HCT116 (cell line): ENCODE data around the gene MTHFD1L. TPM values are rescaled to one million over a fixed set of nuclear protein-coding genes. Genes with fewer than 3 reads are reported as not detected.

Source experiments
- ATAC-seq: fragments of 200-7000 bp; cut with Tn5 transposase; 2 replicates; pipeline ENCODE4 v1.9.1; 2020; ENCODE audit warnings: mild to moderate bottlenecking, moderate library complexity
- BruUV-seq: library from RNA; stranded (reverse); fragments of 400-500 nt; replicated peaks from 2 replicates; lab custom pipeline; 2021; lab: Mats Ljungman, UMichigan
- CTCF ChIA-PET: fragments of 300-600 bp; sonication (Branson Sonifier 250); formaldehyde crosslinking; loops from one replicate; lab custom pipeline; 2021; ENCODE audit warnings: antibody characterized with exemption; lab: Charles Lee
- POLR2A ChIA-PET: fragments of 300-600, 350-600 bp; sonication (Branson Sonifier 250); formaldehyde crosslinking; loops from one replicate; lab custom pipeline; 2021; ENCODE audit warnings: antibody characterized with exemption; lab: Charles Lee
- RAD21 ChIA-PET, 2 experiments: fragments of 300-600 bp; sonication (Branson Sonifier 250); formaldehyde crosslinking; loops; one replicate each; lab custom pipeline; 2023; ENCODE audit warnings: low total read pairs in 2 of 2; ENCODE audit not compliant: uncharacterized antibody in 2 of 2, unreplicated experiment in 2 of 2, low non-redundant PET in 1 of 2; lab: Charles Lee
- DNase-seq: peaks from one replicate; pipeline ENCODE4 v3.0.0-alpha.2; 2010; ENCODE audit warnings: low read depth, low spot score
- H2AFZ ChIP-seq: fragments of 200-600 bp; shearing (Covaris generic), sonication (generic); 2 replicates; pipeline ENCODE4 v1.6.1; 2017; ENCODE audit warnings: low read depth, mixed run types, mixed read lengths, antibody characterized with exemption, low read length; ENCODE audit not compliant: poor library complexity, severe bottlenecking
- H3K27ac ChIP-seq: 2 replicates; pipeline ENCODE4 v1.5.1; 2012; ENCODE audit warnings: low read depth, low read length
- H3K27me3 ChIP-seq: fragments of 200-600 bp; sonication (generic); 2 replicates; pipeline ENCODE4 v1.6.1; 2016; ENCODE audit warnings: mixed run types, low read length, mixed read lengths; ENCODE audit not compliant: insufficient read depth
- H3K36me3 ChIP-seq, 2 experiments: fragments of 200-500 bp in 1 of 2; fragments of 200-600 bp in 1 of 2; sonication (Bioruptor generic) in 1 of 2; sonication (generic) in 1 of 2; 2 replicates each; pipeline versions ENCODE4 v1.5.1 to v1.6.1; 2014 to 2016; ENCODE audit warnings: low read length in 2 of 2, inconsistent platforms in 1 of 2, mixed read lengths in 1 of 2, mixed run types in 1 of 2; ENCODE audit not compliant: insufficient read depth in 2 of 2, control insufficient read depth in 1 of 2
- H3K4me1 ChIP-seq, 2 experiments: fragments of 200-600 bp in 1 of 2; sonication (generic) in 1 of 2; 2 replicates each; pipeline versions ENCODE4 v1.5.1 to v1.6.1; 2012 to 2017; ENCODE audit warnings: low read length in 2 of 2, inconsistent platforms in 1 of 2, mild to moderate bottlenecking in 1 of 2, mixed read lengths in 1 of 2, mixed run types in 1 of 2, moderate library complexity in 1 of 2; ENCODE audit not compliant: insufficient read depth in 2 of 2, control insufficient read depth in 1 of 2
- H3K4me2 ChIP-seq: fragments of 200-600 bp; sonication (generic); 2 replicates; pipeline ENCODE4 v1.6.1; 2017; ENCODE audit warnings: mixed run types, low read length, mixed read lengths
- H3K4me3 ChIP-seq, 2 experiments: fragments of 200-600 bp in 1 of 2; sonication (generic) in 1 of 2; replicated peaks in 1 of 2; 2 replicates each; pipeline ENCODE4 v1.5.1; 2011 to 2016; ENCODE audit warnings: low read length in 2 of 2, control low read depth in 1 of 2, low read depth in 1 of 2, mild to moderate bottlenecking in 1 of 2, mixed read lengths in 1 of 2, mixed run types in 1 of 2
- H3K79me2 ChIP-seq: fragments of 200-600 bp; sonication (generic); 2 replicates; pipeline ENCODE4 v1.6.1; 2017; ENCODE audit warnings: mild to moderate bottlenecking, mixed run types, low read length, moderate library complexity, mixed read lengths; ENCODE audit not compliant: insufficient read depth
- H3K9ac ChIP-seq: fragments of 200-600 bp; sonication (generic); 2 replicates; pipeline ENCODE4 v1.6.1; 2016; ENCODE audit warnings: low read length, mixed read lengths
- H3K9me2 ChIP-seq: fragments of 200-600 bp; sonication (generic), shearing (Covaris generic); 2 replicates; pipeline ENCODE4 v1.6.1; 2017; ENCODE audit warnings: mixed run types, mild to moderate bottlenecking, moderate library complexity; ENCODE audit not compliant: insufficient read depth
- H3K9me3 ChIP-seq, 2 experiments: fragments of 200-500 bp in 1 of 2; fragments of 200-600 bp in 1 of 2; sonication (Bioruptor generic) in 1 of 2; sonication (generic) in 1 of 2; 2 replicates each; pipeline ENCODE4 v1.6.1; 2014 to 2017; ENCODE audit warnings: low read length in 2 of 2, mixed read lengths in 2 of 2, inconsistent platforms in 1 of 2, low read depth in 1 of 2, mild to moderate bottlenecking in 1 of 2, mixed run types in 1 of 2, moderate library complexity in 1 of 2; ENCODE audit not compliant: control insufficient read depth in 1 of 2, insufficient read depth in 1 of 2
- H4K20me1 ChIP-seq: fragments of 200-600 bp; sonication (generic), shearing (Covaris generic); 2 replicates; pipeline ENCODE4 v1.6.1; 2017; ENCODE audit warnings: mixed run types, mild to moderate bottlenecking, moderate library complexity; ENCODE audit not compliant: insufficient read depth
- CBX3 ChIP-seq: IDR thresholded peaks from 2 replicates; pipeline ENCODE4 v1.6.1; 2012; ENCODE audit warnings: low read depth
- ELF1 ChIP-seq: IDR thresholded peaks from 2 replicates; pipeline ENCODE4 v1.6.1; 2012; ENCODE audit warnings: low read depth, borderline replicate concordance
- EZH2 ChIP-seq: fragments of 200-600 bp; sonication (generic); IDR thresholded peaks from 2 replicates; pipeline ENCODE4 v1.6.1; 2017; ENCODE audit warnings: antibody characterized with exemption, mixed run types
- FOSL1 ChIP-seq: IDR thresholded peaks from 2 replicates; pipeline ENCODE4 v1.6.1; 2012; ENCODE audit warnings: low read depth
- MAX ChIP-seq: IDR thresholded peaks from 2 replicates; pipeline ENCODE4 v1.6.1; 2012
- POLR2AphosphoS5 ChIP-seq: IDR thresholded peaks from 2 replicates; pipeline ENCODE4 v1.6.1; 2011; ENCODE audit warnings: mild to moderate bottlenecking, low read depth, low read length, moderate library complexity
- RAD21 ChIP-seq: IDR thresholded peaks from 2 replicates; pipeline ENCODE4 v1.6.1; 2012; ENCODE audit warnings: low read depth, mild to moderate bottlenecking
- intact Hi-C: fragments of 100-400 bp; cut with micrococcal nuclease; formaldehyde crosslinking; loops from 2 replicates; pipeline ENCODE4 v1.10.0; 2022
- total RNA-seq: library from RNA; stranded (reverse); gene quantifications from one replicate; pipeline ENCODE4 v1.2.1, GENCODE V29; 2021; ENCODE audit not compliant: unreplicated experiment
- TF ChIP-seq, protein P1 (sequence below), 3 experiments: fragments of 200-600 bp in 1 of 3; sonication (generic) in 1 of 3; IDR thresholded peaks in 2 of 3; conservative IDR thresholded peaks in 1 of 3; 2 replicates each; pipeline ENCODE4 v1.5.1; 2012 to 2017; ENCODE audit warnings: low read depth in 2 of 3, low read length in 2 of 3, antibody characterized with exemption in 1 of 3, borderline replicate concordance in 1 of 3, control low read depth in 1 of 3, mild to moderate bottlenecking in 1 of 3, mixed read lengths in 1 of 3, mixed run types in 1 of 3, moderate library complexity in 1 of 3; ENCODE audit not compliant: insufficient read depth in 1 of 3

MTHFD1L gene
- total RNA-seq, 1 experiment from 2014 or later, result 127 TPM

GRCh38 chr6:150891888-150892485 lies 26.5 kb downstream of the MTHFD1L start:
- Histone ChIP-seq H3K9me2 (no peaks in the 10 kb centered on the region), H3K9ac (no peak overlapping the region), H3K27ac (no peak overlapping the region), H3K4me3 (no peak overlapping the region), H4K20me1 (no peaks in the 10 kb centered on the region), H3K4me1 (peaks cover 14 to 39% of the 10 kb centered on the region in 2 experiments; a peak in 3 of 4 replicates), H3K4me2 (no peak overlapping the region), H3K27me3 (no peaks in the 10 kb centered on the region), H3K79me2 (peaks cover 48% of the 10 kb centered on the region), H2AFZ (no peak overlapping the region), H3K36me3 (peaks cover 16 to 52% of the 10 kb centered on the region in 2 experiments), H3K9me3 (no peaks in the 10 kb centered on the region)
- ChIA-PET POLR2A (interaction anchor here (1.0 to 2.2 kb wide), 2 partner anchors 433 to 443 kb away, joined by 3 to 9 read pairs; no protein-coding TSS in a partner anchor), RAD21 (interaction anchor here (0.7 to 1.7 kb wide), 6 partner anchors 74 to 443 kb away, joined by 4 to 9 read pairs (median 6); no protein-coding TSS in a partner anchor), CTCF (interaction anchor here (0.6 to 2.0 kb wide), 22 partner anchors 10 to 773 kb away, joined by 3 to 33 read pairs (median 5); partner anchors contain the start of gene MTHFD1L)
- DNase-seq (peak; percentile 64), ATAC-seq (peak; percentile 77)
- TF ChIP-seq POLR2AphosphoS5 (peak; percentile 43; the same call in 1 of the 2 replicates), MAX (0 out of 2 replicates have a peak, but pooled peaks have one; percentile 23), RAD21 (peak; percentile 91), CBX3 (no peak), ELF1 (no peak), EZH2 (no peak), FOSL1 (peak; percentile 7; the same call in 1 of the 2 replicates)
- TF ChIP-seq, protein P1, sequence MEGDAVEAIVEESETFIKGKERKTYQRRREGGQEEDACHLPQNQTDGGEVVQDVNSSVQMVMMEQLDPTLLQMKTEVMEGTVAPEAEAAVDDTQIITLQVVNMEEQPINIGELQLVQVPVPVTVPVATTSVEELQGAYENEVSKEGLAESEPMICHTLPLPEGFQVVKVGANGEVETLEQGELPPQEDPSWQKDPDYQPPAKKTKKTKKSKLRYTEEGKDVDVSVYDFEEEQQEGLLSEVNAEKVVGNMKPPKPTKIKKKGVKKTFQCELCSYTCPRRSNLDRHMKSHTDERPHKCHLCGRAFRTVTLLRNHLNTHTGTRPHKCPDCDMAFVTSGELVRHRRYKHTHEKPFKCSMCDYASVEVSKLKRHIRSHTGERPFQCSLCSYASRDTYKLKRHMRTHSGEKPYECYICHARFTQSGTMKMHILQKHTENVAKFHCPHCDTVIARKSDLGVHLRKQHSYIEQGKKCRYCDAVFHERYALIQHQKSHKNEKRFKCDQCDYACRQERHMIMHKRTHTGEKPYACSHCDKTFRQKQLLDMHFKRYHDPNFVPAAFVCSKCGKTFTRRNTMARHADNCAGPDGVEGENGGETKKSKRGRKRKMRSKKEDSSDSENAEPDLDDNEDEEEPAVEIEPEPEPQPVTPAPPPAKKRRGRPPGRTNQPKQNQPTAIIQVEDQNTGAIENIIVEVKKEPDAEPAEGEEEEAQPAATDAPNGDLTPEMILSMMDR (IDR thresholded peaks at IDR 0.05 in 2 of 3, conservative IDR thresholded peaks at IDR 0.05 in 1 of 3; ENCODE audit: borderline replicate concordance in 1 of 3, insufficient read depth in 1 of 3, low read depth in 2 of 3, low read length in 2 of 3), result peak; percentile 74 to 86 (median 79)
- BruUV-seq, result no TSS peak
- intact Hi-C loops, result loop anchor here (1.0 to 10.0 kb wide), 4 partner anchors 173 to 585 kb away; no protein-coding TSS in a partner anchor
